Lung (tissue), 12 donors: ENCODE results near the gene LGALS12. TPM values are rescaled to one million over a fixed set of nuclear protein-coding genes. Genes with fewer than 3 reads are reported as not detected.

Source experiments
- ATAC-seq: fragments of 200-7000 bp; cut with Tn5 transposase; one replicate; pipeline ENCODE4 v1.9.1; 2020; ENCODE audit warnings: moderate number of reproducible peaks; ENCODE audit not compliant: insufficient read depth, low FRiP score
- DNase-seq, 3 donors: peaks; one replicate each; pipeline ENCODE4 v3.0.0-alpha.2; 2013 to 2017
- H3K27ac ChIP-seq, 2 donors: one replicate each; pipeline ENCODE4 v1.5.1; 2013; ENCODE audit warnings: mild to moderate bottlenecking in 2 of 2, moderate library complexity in 2 of 2, control low read depth in 1 of 2, inconsistent platforms in 1 of 2, low read depth in 1 of 2, low read length in 1 of 2
- H3K27me3 ChIP-seq, 3 donors: one replicate each; pipeline ENCODE4 v1.5.1; 2013; ENCODE audit warnings: low read length in 2 of 3; ENCODE audit not compliant: control insufficient read depth in 3 of 3, insufficient read depth in 3 of 3
- H3K36me3 ChIP-seq, 4 donors: one replicate each; pipeline ENCODE4 v1.5.1; 2013; ENCODE audit warnings: low read length in 4 of 4, mild to moderate bottlenecking in 1 of 4, moderate library complexity in 1 of 4; ENCODE audit not compliant: control insufficient read depth in 4 of 4, insufficient read depth in 4 of 4
- H3K4me1 ChIP-seq, 5 donors: one replicate each; pipeline ENCODE4 v1.5.1; 2013; ENCODE audit warnings: low read length in 5 of 5, mild to moderate bottlenecking in 2 of 5, moderate library complexity in 1 of 5; ENCODE audit not compliant: control insufficient read depth in 5 of 5, insufficient read depth in 5 of 5
- H3K4me3 ChIP-seq: one replicate; pipeline ENCODE4 v1.5.1; 2013; ENCODE audit warnings: mild to moderate bottlenecking, control low read depth, moderate library complexity
- H3K9ac ChIP-seq, 2 donors: one replicate each; pipeline ENCODE4 v1.5.1; 2013; ENCODE audit warnings: low read length in 2 of 2, control low read depth in 1 of 2; ENCODE audit not compliant: insufficient read depth in 1 of 2
- H3K9me3 ChIP-seq, 4 donors: one replicate each; pipeline ENCODE4 v1.5.1; 2013; ENCODE audit warnings: low read length in 3 of 4, mild to moderate bottlenecking in 1 of 4, moderate library complexity in 1 of 4; ENCODE audit not compliant: control insufficient read depth in 4 of 4, insufficient read depth in 3 of 4
- WGBS, 2 donors: extraction: QIAGEN DNeasy Blood & Tissue Kit; methylation state at CpG; one replicate each; pipeline ENCODE4 v1.1.7; 2013; 5-methylcytosine and 5-hydroxymethylcytosine counted together
- polyA plus RNA-seq, 2 donors: library from polyadenylated mRNA; stranded (reverse); fragments of 200-250 nt; gene quantifications; one replicate each; pipeline ENCODE4 v1.2.1, GENCODE V29; 2013
- total RNA-seq, 2 donors: library from RNA; depleted of rRNA in 1 of 2; stranded (reverse); fragments of >200 nt in 1 of 2; gene quantifications; one replicate each; pipeline ENCODE4 v1.2.1, GENCODE V29; 2014 to 2021
- TF ChIP-seq, protein P1 (sequence below): IDR thresholded peaks from 2 replicates; pipeline ENCODE4 v1.5.1; 2012; ENCODE audit warnings: mild to moderate bottlenecking; ENCODE audit errors: control extremely low read depth, extremely low read depth
- donor health status: control.
- donor health status: control.
- donor health status: Bipolar disorder and iron deficiency.
- donor health status: healthy.
- donor health status: DM: yes; HTN: yes; CAD: no.

LGALS12 gene
- total and polyA plus RNA-seq, 4 donors, result 0.43 to 1.3 (median 0.87) TPM

- Histone ChIP-seq H3K27me3 (no peaks in the 10 kb centered on the region), H3K27ac (peak overlapping the region in 1 of 2 donors; percentile 85), H3K4me1 (peaks cover 0 to 6% (median 0%) of the 10 kb centered on the region in 5 donors), H3K9me3 (no peaks in the 10 kb centered on the region), H3K36me3 (no peaks in the 10 kb centered on the region), H3K9ac (no peak overlapping the region), H3K4me3 (no peak overlapping the region)
- TF ChIP-seq, protein P1, sequence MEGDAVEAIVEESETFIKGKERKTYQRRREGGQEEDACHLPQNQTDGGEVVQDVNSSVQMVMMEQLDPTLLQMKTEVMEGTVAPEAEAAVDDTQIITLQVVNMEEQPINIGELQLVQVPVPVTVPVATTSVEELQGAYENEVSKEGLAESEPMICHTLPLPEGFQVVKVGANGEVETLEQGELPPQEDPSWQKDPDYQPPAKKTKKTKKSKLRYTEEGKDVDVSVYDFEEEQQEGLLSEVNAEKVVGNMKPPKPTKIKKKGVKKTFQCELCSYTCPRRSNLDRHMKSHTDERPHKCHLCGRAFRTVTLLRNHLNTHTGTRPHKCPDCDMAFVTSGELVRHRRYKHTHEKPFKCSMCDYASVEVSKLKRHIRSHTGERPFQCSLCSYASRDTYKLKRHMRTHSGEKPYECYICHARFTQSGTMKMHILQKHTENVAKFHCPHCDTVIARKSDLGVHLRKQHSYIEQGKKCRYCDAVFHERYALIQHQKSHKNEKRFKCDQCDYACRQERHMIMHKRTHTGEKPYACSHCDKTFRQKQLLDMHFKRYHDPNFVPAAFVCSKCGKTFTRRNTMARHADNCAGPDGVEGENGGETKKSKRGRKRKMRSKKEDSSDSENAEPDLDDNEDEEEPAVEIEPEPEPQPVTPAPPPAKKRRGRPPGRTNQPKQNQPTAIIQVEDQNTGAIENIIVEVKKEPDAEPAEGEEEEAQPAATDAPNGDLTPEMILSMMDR, result no peak
- WGBS, 2 donors, result 47 to 53% methylated on average over 7 of the region's 7 CpGs
- DNase-seq, result no peak
- ATAC-seq, result peak; percentile 73
These were observed 54.8 kb downstream of the LGALS12 start for GRCh38 chr11:63560506-63561180.

DNA sequence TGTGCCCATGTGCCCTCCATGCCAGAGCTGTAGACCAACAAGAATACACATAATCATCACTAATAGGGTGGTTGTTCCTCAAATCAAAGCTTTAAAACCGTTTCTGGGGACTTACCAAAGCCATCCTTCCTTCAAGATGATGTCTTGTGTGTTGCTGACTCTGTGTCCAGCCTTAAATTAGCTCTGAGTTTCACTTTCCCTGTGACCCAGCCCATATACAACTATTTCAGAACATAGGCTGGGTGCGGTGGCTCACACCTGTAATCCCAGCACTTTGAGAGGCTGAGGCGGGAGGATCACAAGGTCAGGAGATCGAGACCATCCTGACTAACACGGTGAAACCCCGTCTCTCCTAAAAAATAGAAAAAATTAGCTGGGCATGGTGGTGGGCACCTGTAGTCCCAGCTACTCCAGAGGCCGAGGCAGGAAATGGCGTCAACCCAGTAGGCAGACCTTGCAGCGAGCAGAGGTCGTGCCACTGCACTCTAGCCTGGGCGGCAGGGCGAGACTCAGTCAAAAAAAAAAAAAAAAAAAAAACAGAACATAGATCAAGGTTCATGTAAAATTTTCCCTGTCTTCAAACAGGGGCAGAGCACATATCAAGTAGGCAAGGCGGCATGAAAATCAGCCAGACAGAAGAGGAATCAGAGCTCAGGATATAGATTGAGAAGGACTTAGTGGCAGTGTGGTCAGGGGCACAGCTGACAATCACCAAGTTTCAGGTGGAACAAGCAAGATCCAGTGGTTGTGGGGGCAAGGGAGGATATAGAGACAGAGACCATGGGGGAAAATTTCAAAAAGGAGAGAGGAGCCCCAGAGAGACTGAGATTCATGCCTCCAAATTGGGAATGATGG lies 57.5 kb downstream of the LGALS12 start, which contains the start of gene PLAAT2:
PLAAT2 (minus strand) TSS at position 179 of the 855 bp plus-strand sequence; CDS start at position 124, 55 bp downstream.
- Histone ChIP-seq H3K4me3 (no peak within 1 kb of the TSS), H3K9ac (no peak within 1 kb of the TSS), H3K36me3 (no peaks in the 10 kb centered on the region), H3K9me3 (no peaks in the 10 kb centered on the region), H3K4me1 (peaks cover 0 to 8% (median 0%) of the 10 kb centered on the region in 5 donors), H3K27ac (peak within 1 kb of the TSS in 1 of 2 donors; percentile 61), H3K27me3 (no peaks in the 10 kb centered on the region)
- WGBS, 2 donors, result 94 to 96% methylated on average over 13 of the region's 13 CpGs
- DNase-seq, result no peak
- TF ChIP-seq, protein P1, result no peak
- no peak for ATAC-seq

GRCh38 chr11:63564056-63564774 lies 58.3 kb downstream of the LGALS12 start:
- no peaks in the 10 kb centered on the region for H3K27me3 ChIP-seq
- H3K4me3 ChIP-seq, result no peak overlapping the region
- ATAC-seq, result no peak
- TF ChIP-seq, protein P1, result no peak
- peak overlapping the region in 1 of 2 donors; percentile 89 for H3K27ac ChIP-seq
- no peak overlapping the region for H3K9ac ChIP-seq
- 77 to 82% methylated on average over 7 of the region's 7 CpGs for WGBS, 2 donors
- no peaks in the 10 kb centered on the region for H3K36me3 ChIP-seq
- DNase-seq, result no peak
- peaks cover 0 to 8% (median 0%) of the 10 kb centered on the region in 5 donors for H3K4me1 ChIP-seq
- H3K9me3 ChIP-seq, result no peaks in the 10 kb centered on the region
